Measurements from ENCODE around the gene FKBP1C.

- TF ChIP-seq CTCF (IDR thresholded peaks at IDR 0.05), result no peak
- TF ChIP-seq POLR2AphosphoS5 (IDR thresholded peaks at IDR 0.05), result no peak
- TF ChIP-seq POLR2A (IDR thresholded peaks at IDR 0.05), result no peak
Observed at GRCh38 chr6:63193324-63193723, 17.9 kb upstream of the FKBP1C start.

All from breast epithelium (tissue), 3 donors.